Mesothelial cell of epicardium (in vitro differentiated cells): Measurements from ENCODE around the gene RAD51B. TPM values are rescaled to one million over a fixed set of nuclear protein-coding genes. Genes with fewer than 3 reads are reported as not detected.
"Not testable (repeated sequence)": the region's sequence is repeated elsewhere in the genome, so short reads cannot be mapped to it uniquely, and the experiment has no call there.

Experiments used
- DNase-seq, 2 experiments: peaks; one replicate each; pipeline ENCODE4 v3.0.0; 2021; ENCODE audit warnings: low spot score in 2 of 2; ENCODE audit not compliant: unreplicated experiment in 2 of 2
- H3K27ac Mint-ChIP-seq: 2 replicates; pipeline ENCODE4 v1.8.0; 2021; ENCODE audit warnings: mixed read lengths
- H3K27me3 Mint-ChIP-seq: 2 replicates; pipeline ENCODE4 v1.8.0; 2021; ENCODE audit warnings: low read depth, mixed read lengths
- H3K36me3 Mint-ChIP-seq: 2 replicates; pipeline ENCODE4 v1.8.0; 2021; ENCODE audit warnings: mixed read lengths
- H3K4me1 Mint-ChIP-seq: 2 replicates; pipeline ENCODE4 v1.8.0; 2021; ENCODE audit warnings: mixed read lengths
- H3K4me3 Mint-ChIP-seq: 2 replicates; pipeline ENCODE4 v1.8.0; 2021; ENCODE audit warnings: mild to moderate bottlenecking, moderate library complexity, mixed read lengths
- H3K9me3 Mint-ChIP-seq: 2 replicates; pipeline ENCODE4 v1.8.0; 2021; ENCODE audit warnings: mixed read lengths
- CTCF ChIP-seq: fragments of 200-600 bp; sonication (generic); IDR thresholded peaks from one replicate; pipeline ENCODE4 v1.5.0; 2021; ENCODE audit warnings: antibody characterized with exemption; ENCODE audit not compliant: unreplicated experiment
- total RNA-seq: library from RNA; stranded (reverse); gene quantifications from 3 replicates; pipeline ENCODE4 v1.2.1, GENCODE V29; 2021

The RAD51B gene
- total RNA-seq, 1 donor from 2014 or later, result 34.7 TPM

- Mint-ChIP-seq H3K27me3 (no peaks in the 10 kb centered on the region), H3K4me1 (peaks cover 77% of the 10 kb centered on the region), H3K9me3 (peaks cover 8% of the 10 kb centered on the region), H3K27ac (peak overlapping the region; percentile 93), H3K36me3 (peaks cover 15% of the 10 kb centered on the region), H3K4me3 (no peak overlapping the region)
- no peak for TF ChIP-seq CTCF
- DNase-seq, result no peak
These were observed 477.5 kb downstream of the RAD51B start for GRCh38 chr14:68297039-68297438.

DNA sequence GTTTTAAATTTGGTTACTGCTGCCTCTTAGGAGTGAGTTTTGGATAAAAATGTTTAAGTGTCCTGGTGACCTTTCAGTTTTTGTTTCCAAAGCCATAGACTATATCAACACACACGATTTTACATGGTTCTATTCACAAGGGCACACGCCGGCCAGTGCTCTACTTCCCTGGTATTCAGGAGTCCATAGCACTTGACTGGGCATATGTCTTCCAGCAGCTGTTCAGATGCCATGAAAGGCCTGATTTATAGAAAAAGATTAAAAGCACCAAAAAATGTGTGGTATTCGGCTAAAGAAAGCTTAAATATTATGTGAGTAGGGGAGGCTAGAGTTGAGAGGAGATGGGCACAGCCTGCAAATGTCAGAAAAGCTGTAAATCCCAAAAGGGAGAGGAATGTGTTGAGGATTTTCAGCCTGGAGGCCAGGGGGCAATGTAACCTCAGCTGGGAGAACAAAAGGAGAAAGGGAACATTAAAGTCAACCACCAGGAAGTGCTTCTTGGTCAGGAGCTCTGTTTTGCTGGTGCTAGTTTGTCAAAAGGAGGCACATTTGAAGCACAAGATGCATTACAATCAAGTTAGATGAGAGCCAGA lies 478.4 kb downstream of the RAD51B start:
- H3K36me3 Mint-ChIP-seq, result peaks cover 22% of the 10 kb centered on the region
- H3K27me3 Mint-ChIP-seq, result no peaks in the 10 kb centered on the region
- H3K27ac Mint-ChIP-seq, result peak overlapping the region; percentile 93
- H3K4me1 Mint-ChIP-seq, result peaks cover 68% of the 10 kb centered on the region
- no peak for DNase-seq
- no peak for TF ChIP-seq CTCF
- H3K9me3 Mint-ChIP-seq, result peaks cover 16% of the 10 kb centered on the region
- H3K4me3 Mint-ChIP-seq, result no peak overlapping the region

DNA sequence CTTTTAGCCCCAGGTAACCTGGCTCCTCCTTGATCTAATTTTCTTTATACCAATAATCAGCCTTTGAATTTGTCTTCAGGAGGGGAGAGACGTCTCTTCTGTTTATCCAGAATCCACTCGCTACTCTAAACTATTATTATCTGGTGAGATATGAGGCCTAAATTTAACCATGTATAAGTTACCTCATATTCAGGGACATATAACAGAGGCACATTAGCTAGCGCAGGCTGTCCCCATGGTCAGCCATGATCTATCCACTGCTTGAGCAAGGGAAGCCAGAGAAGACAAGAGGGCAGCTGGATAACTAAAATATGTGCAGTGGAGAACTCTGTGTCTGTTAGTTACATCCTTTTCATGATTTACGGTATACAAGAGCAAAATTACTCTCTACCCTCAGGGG lies 481.0 kb downstream of the RAD51B start:
- no peak for DNase-seq
- peak overlapping the region; percentile 91 for H3K27ac Mint-ChIP-seq
- H3K36me3 Mint-ChIP-seq, result peaks cover 23% of the 10 kb centered on the region
- H3K9me3 Mint-ChIP-seq, result peaks cover 16% of the 10 kb centered on the region
- TF ChIP-seq CTCF, result no peak
- H3K27me3 Mint-ChIP-seq, result no peaks in the 10 kb centered on the region
- H3K4me3 Mint-ChIP-seq, result no peak overlapping the region
- peaks cover 52% of the 10 kb centered on the region for H3K4me1 Mint-ChIP-seq

GRCh38 chr14:68301219-68301618 lies 481.6 kb downstream of the RAD51B start:
- Mint-ChIP-seq H3K4me3 (no peak overlapping the region), H3K36me3 (peaks cover 23% of the 10 kb centered on the region), H3K27me3 (no peaks in the 10 kb centered on the region), H3K9me3 (peaks cover 16% of the 10 kb centered on the region), H3K27ac (peak overlapping the region; percentile 91), H3K4me1 (peaks cover 51% of the 10 kb centered on the region)
- TF ChIP-seq CTCF, result no peak
- DNase-seq, result no peak

- H3K27ac Mint-ChIP-seq, H3K27me3 Mint-ChIP-seq, DNase-seq, H3K4me3 Mint-ChIP-seq: not testable (repeated sequence)
- H3K36me3 Mint-ChIP-seq, result peaks cover 22% of the 10 kb centered on the region
- H3K9me3 Mint-ChIP-seq, result peaks cover 16% of the 10 kb centered on the region
- H3K4me1 Mint-ChIP-seq, result peaks cover 51% of the 10 kb centered on the region
These were observed 483.4 kb downstream of the RAD51B start for GRCh38 chr14:68302938-68303337.

- H3K4me3 Mint-ChIP-seq, result no peak overlapping the region
- H3K36me3 Mint-ChIP-seq, result peaks cover 10% of the 10 kb centered on the region
- peaks cover 61% of the 10 kb centered on the region for H3K4me1 Mint-ChIP-seq
- DNase-seq, result no peak
- peak overlapping the region; percentile 76 for H3K27ac Mint-ChIP-seq
- H3K9me3 Mint-ChIP-seq, result peaks cover 10% of the 10 kb centered on the region
- no peaks in the 10 kb centered on the region for H3K27me3 Mint-ChIP-seq
- TF ChIP-seq CTCF, result no peak
These were observed 486.2 kb downstream of the RAD51B start for GRCh38 chr14:68305738-68306137.
